Measurements from ENCODE around the gene TSPAN9.

GRCh38 chr12:3038926-3039510 lies 38.2 kb upstream of the TSPAN9 start:
- no peak for TF ChIP-seq POLR2A (IDR thresholded peaks at IDR 0.05; ENCODE audit: extremely low read depth, insufficient read length)
- TF ChIP-seq CTCF (IDR thresholded peaks at IDR 0.05; ENCODE audit: low read depth, low read length) = no peak
- TF ChIP-seq, protein P1, sequence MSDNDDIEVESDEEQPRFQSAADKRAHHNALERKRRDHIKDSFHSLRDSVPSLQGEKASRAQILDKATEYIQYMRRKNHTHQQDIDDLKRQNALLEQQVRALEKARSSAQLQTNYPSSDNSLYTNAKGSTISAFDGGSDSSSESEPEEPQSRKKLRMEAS (IDR thresholded peaks at IDR 0.05; ENCODE audit: low read depth, low read length) = no peak
- no peak for TF ChIP-seq MYC (IDR thresholded peaks at IDR 0.05; ENCODE audit: low read depth, low read length)

Measured in NB4 (cell line).